A549 (cell line): ENCODE measurements around the gene MEOX1. TPM values are rescaled to one million over a fixed set of nuclear protein-coding genes. Genes with fewer than 3 reads are reported as not detected.

ENCODE experiments used
- ATAC-seq, 2 experiments: fragments of 200-7000 bp in 1 of 2; fragments of >200 bp in 1 of 2; cut with Nextera tagmentation in 1 of 2; cut with Tn5 transposase in 1 of 2; 3 replicates each; pipeline versions ENCODE4 v1.8.0 to v1.9.1; 2018 to 2020; ENCODE audit warnings: mild to moderate bottlenecking in 1 of 2, moderate library complexity in 1 of 2
- CTCF ChIA-PET: fragments of 300-600 bp; sonication (Branson Sonifier 250); formaldehyde crosslinking; extraction: SDS; loops from one replicate; lab custom pipeline; 2021; ENCODE audit warnings: antibody characterized with exemption, inconsistent platforms; lab: Yijun Ruan, JAX
- POLR2A ChIA-PET: fragments of 350-600 bp; formaldehyde crosslinking; extraction: SDS; loops from one replicate; lab custom pipeline; 2021; ENCODE audit warnings: antibody characterized with exemption, inconsistent platforms; lab: Yijun Ruan, JAX
- DNase-seq, 2 experiments: peaks; one replicate each; pipeline versions ENCODE4 v3.0.0 to v3.0.0-alpha.2; 2011 to 2016; ENCODE audit warnings: low read depth in 1 of 2, low spot score in 1 of 2
- FAIRE-seq: peaks from 2 replicates; lab custom pipeline; 2011; peaks lifted over from hg19 to GRCh38; lab: Jason Lieb, UNC
- H3K27ac ChIP-seq, 2 experiments: fragments of >200 bp; sonication (Bioruptor Twin); formaldehyde crosslinking; 3 replicates each; pipeline ENCODE4 v1.5.1; 2016 to 2017
- H3K4me1 ChIP-seq: fragments of >200 bp; sonication (Bioruptor Twin); formaldehyde crosslinking; 3 replicates; pipeline ENCODE4 v1.6.1; 2016
- H3K4me2 ChIP-seq: fragments of >200 bp; sonication (Bioruptor Twin); formaldehyde crosslinking; 3 replicates; pipeline ENCODE4 v1.6.1; 2016
- H3K4me3 ChIP-seq: fragments of >200 bp; sonication (Bioruptor Twin); formaldehyde crosslinking; 3 replicates; pipeline ENCODE4 v1.5.1; 2016
- H3K9me3 ChIP-seq: fragments of >200 bp; sonication (Bioruptor Twin); formaldehyde crosslinking; 3 replicates; pipeline ENCODE4 v1.6.1; 2016
- BHLHE40 ChIP-seq: IDR thresholded peaks from 2 replicates; pipeline ENCODE4 v1.6.1; 2012; ENCODE audit warnings: low read depth, low read length, inconsistent platforms
- CBX2 ChIP-seq: fragments of 200-600 bp; sonication (generic); IDR thresholded peaks from 2 replicates; pipeline ENCODE4 v1.6.1; 2016; ENCODE audit warnings: low read depth, mild to moderate bottlenecking, borderline replicate concordance
- ESRRA ChIP-seq: fragments of 150-350 bp; IDR thresholded peaks from 2 replicates; pipeline ENCODE4 v1.6.1; 2014; ENCODE audit warnings: mild to moderate bottlenecking, low read length, borderline replicate concordance
- HEYL ChIP-seq: fragments of 250-450 bp; sonication (Bioruptor Pico); IDR thresholded peaks from 2 replicates; pipeline ENCODE4 v1.8.0; 2021; ENCODE audit warnings: mild to moderate bottlenecking, moderate library complexity
- JUN ChIP-seq, 2 experiments: fragments of >200 bp; sonication (Bioruptor Twin); formaldehyde crosslinking; IDR thresholded peaks; 2 replicates in 1 of 2; 3 replicates in 1 of 2; pipeline ENCODE4 v1.6.1; 2016 to 2017
- JUNB ChIP-seq: fragments of >200 bp; sonication (Bioruptor Twin); formaldehyde crosslinking; IDR thresholded peaks from 2 replicates; pipeline ENCODE4 v1.6.1; 2016
- KDM5A ChIP-seq: fragments of 200-600 bp; sonication (generic); IDR thresholded peaks from 2 replicates; pipeline ENCODE4 v1.6.1; 2016; ENCODE audit warnings: antibody characterized with exemption, mild to moderate bottlenecking
- MYC ChIP-seq: IDR thresholded peaks from 2 replicates; pipeline ENCODE4 v1.6.1; 2012; ENCODE audit warnings: mild to moderate bottlenecking, inconsistent platforms, low read length, improper control_type of control experiment, borderline replicate concordance
- NR3C1 ChIP-seq: fragments of >200 bp; sonication (Bioruptor Twin); formaldehyde crosslinking; IDR thresholded peaks from 3 replicates; pipeline ENCODE4 v1.6.1; 2017
- PHF8 ChIP-seq: fragments of 200-600 bp; sonication (generic); IDR thresholded peaks from 2 replicates; pipeline ENCODE4 v1.6.1; 2016; ENCODE audit warnings: low read depth, mild to moderate bottlenecking, antibody characterized with exemption, moderate library complexity, borderline replicate concordance
- POLR2A ChIP-seq: IDR thresholded peaks from 2 replicates; pipeline ENCODE4 v1.6.1; 2012; ENCODE audit warnings: mild to moderate bottlenecking, low read length
- RAD21 ChIP-seq, 2 experiments: fragments of >200 bp in 1 of 2; sonication (Bioruptor Twin) in 1 of 2; formaldehyde crosslinking in 1 of 2; IDR thresholded peaks in 1 of 2; conservative IDR thresholded peaks in 1 of 2; 2 replicates in 1 of 2; 3 replicates in 1 of 2; pipeline ENCODE4 v1.6.1; 2012 to 2018; ENCODE audit warnings: inconsistent platforms in 1 of 2
- RARB ChIP-seq: fragments of 250-450 bp; sonication (Bioruptor Pico); IDR thresholded peaks from 2 replicates; pipeline ENCODE4 v1.8.0; 2021; ENCODE audit warnings: mild to moderate bottlenecking, moderate library complexity
- TFCP2L1 ChIP-seq: fragments of 250-450 bp; sonication (Bioruptor Pico); IDR thresholded peaks from 2 replicates; pipeline ENCODE4 v1.5.0; 2021; ENCODE audit warnings: mild to moderate bottlenecking
- ZNF302 ChIP-seq: fragments of 250-450 bp; sonication (Bioruptor Pico); IDR thresholded peaks from 2 replicates; pipeline ENCODE4 v1.9.0; 2021; ENCODE audit warnings: inconsistent platforms, mild to moderate bottlenecking, moderate library complexity
- WGBS: methylation state at CpG from one replicate; pipeline ENCODE4 v1.1.6; 2017; ENCODE audit errors: missing lambda C conversion rate; 5-methylcytosine and 5-hydroxymethylcytosine counted together
- polyA minus RNA-seq: library from RNA; depleted of rRNA, polyadenylated mRNA; stranded (reverse); fragments of >200 nt; gene quantifications from 2 replicates; pipeline ENCODE4 v1.2.3, GENCODE V29; 2011; rRNA and poly(A)+ RNA removed
- polyA plus RNA-seq, 4 experiments: library from polyadenylated mRNA; depleted of rRNA in 3 of 4; stranded (reverse); fragments of >200 nt; fragmentation: RNase III in 1 of 4; extraction: RNeasy Plus Mini Kit Qiagen cat#74134 plus additional on column Dnase treatment in 1 of 4; gene quantifications; 2 replicates in 3 of 4; 3 replicates in 1 of 4; pipeline ENCODE4 v1.2.3, GENCODE V29; 2011 to 2017
- TF ChIP-seq, protein P1 (sequence below): fragments of >200 bp; sonication (Bioruptor Twin); formaldehyde crosslinking; IDR thresholded peaks from 3 replicates; pipeline ENCODE4 v1.5.1; 2016
- TF ChIP-seq, protein P2 (sequence below): fragments of >200 bp; sonication (Bioruptor Twin); formaldehyde crosslinking; IDR thresholded peaks from 2 replicates; pipeline ENCODE4 v1.6.1; 2016
- TF ChIP-seq, protein P3 (sequence below): IDR thresholded peaks from 2 replicates; pipeline ENCODE4 v1.6.1; 2012; ENCODE audit warnings: low read depth, borderline replicate concordance
- TF ChIP-seq, protein P4 (sequence below): fragments of 250-450 bp; sonication (Bioruptor Pico); IDR thresholded peaks from 2 replicates; pipeline ENCODE4 v1.5.0; 2021; ENCODE audit warnings: mild to moderate bottlenecking, moderate library complexity, borderline replicate concordance
- TF ChIP-seq, protein P5 (sequence below): fragments of >200 bp; sonication (Bioruptor Twin); formaldehyde crosslinking; IDR thresholded peaks from 3 replicates; pipeline ENCODE4 v1.6.1; 2016

The MEOX1 gene
- polyA plus RNA-seq (2011; rRNA removed): not detected in 2 replicates
- polyA plus RNA-seq (2012; cell fraction: cytosol; rRNA removed): not detected in 2 replicates
- polyA plus RNA-seq (2012; cell fraction: nucleus; rRNA removed): not detected in 2 replicates
- not detected in 3 replicates for polyA plus RNA-seq (2017; fragmentation: RNase III; extraction: RNeasy Plus Mini Kit Qiagen cat#74134 plus additional on column Dnase treatment)
- 0.17 TPM in 1 of 2 replicates, not detected in the other for polyA minus RNA-seq

DNA sequence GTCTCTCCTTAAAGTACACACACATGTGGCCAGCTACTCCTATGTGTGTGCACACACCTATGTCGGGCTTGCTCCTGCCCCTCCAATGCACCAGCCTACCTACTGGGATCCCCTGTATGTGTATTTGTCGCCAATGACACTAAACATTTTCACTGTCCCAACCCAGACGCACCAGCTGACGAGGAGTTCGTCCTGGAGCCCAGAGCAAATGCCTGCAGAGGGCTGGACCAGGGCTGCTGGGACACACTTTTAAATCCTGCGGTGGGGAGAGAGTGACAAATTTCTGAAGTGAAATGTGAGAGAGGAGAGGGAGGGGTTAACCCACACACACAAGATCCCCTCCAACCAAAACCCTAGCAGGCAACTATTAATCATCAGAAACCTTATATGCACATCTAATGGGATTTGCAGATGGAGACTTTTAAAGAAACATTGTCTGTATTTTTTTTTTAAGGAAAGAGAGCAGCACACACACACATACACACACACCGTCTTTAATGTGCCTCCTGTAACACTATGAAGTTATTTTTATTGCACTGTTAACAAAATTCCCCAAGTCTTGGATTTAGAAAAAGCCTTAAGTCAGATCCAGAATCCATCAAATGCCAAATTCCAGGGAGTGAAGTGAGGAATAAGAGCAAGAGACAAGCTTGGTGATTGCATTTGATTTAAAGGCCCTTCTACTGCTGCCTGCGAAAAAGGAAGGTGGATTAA lies at the start of gene MEOX1:
MEOX1 (minus strand) TSS at position 224 of the 714 bp plus-strand sequence. CDS start 388 bp downstream, outside the sequence.
- no peak within 1 kb of the TSS for H3K4me3 ChIP-seq
- POLR2A ChIA-PET: no interaction called here
- no peak for TF ChIP-seq HEYL (CRISPR knock-in tag)
- TF ChIP-seq RARB (CRISPR knock-in tag): no peak
- no peak for TF ChIP-seq CBX2
- no peak for TF ChIP-seq PHF8
- TF ChIP-seq BHLHE40: no peak
- no peak for TF ChIP-seq ESRRA
- TF ChIP-seq TFCP2L1 (CRISPR knock-in tag): no peak
- TF ChIP-seq, protein P1, sequence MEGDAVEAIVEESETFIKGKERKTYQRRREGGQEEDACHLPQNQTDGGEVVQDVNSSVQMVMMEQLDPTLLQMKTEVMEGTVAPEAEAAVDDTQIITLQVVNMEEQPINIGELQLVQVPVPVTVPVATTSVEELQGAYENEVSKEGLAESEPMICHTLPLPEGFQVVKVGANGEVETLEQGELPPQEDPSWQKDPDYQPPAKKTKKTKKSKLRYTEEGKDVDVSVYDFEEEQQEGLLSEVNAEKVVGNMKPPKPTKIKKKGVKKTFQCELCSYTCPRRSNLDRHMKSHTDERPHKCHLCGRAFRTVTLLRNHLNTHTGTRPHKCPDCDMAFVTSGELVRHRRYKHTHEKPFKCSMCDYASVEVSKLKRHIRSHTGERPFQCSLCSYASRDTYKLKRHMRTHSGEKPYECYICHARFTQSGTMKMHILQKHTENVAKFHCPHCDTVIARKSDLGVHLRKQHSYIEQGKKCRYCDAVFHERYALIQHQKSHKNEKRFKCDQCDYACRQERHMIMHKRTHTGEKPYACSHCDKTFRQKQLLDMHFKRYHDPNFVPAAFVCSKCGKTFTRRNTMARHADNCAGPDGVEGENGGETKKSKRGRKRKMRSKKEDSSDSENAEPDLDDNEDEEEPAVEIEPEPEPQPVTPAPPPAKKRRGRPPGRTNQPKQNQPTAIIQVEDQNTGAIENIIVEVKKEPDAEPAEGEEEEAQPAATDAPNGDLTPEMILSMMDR: no peak
- no peak for TF ChIP-seq JUNB
- TF ChIP-seq JUN (IDR thresholded peaks at IDR 0.05): no peak
- TF ChIP-seq KDM5A: no peak
- TF ChIP-seq POLR2A: no peak
- TF ChIP-seq, protein P2, sequence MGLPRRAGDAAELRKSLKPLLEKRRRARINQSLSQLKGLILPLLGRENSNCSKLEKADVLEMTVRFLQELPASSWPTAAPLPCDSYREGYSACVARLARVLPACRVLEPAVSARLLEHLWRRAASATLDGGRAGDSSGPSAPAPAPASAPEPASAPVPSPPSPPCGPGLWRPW: no peak
- TF ChIP-seq, protein P3, sequence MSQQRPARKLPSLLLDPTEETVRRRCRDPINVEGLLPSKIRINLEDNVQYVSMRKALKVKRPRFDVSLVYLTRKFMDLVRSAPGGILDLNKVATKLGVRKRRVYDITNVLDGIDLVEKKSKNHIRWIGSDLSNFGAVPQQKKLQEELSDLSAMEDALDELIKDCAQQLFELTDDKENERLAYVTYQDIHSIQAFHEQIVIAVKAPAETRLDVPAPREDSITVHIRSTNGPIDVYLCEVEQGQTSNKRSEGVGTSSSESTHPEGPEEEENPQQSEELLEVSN: no peak
- TF ChIP-seq, protein P4, sequence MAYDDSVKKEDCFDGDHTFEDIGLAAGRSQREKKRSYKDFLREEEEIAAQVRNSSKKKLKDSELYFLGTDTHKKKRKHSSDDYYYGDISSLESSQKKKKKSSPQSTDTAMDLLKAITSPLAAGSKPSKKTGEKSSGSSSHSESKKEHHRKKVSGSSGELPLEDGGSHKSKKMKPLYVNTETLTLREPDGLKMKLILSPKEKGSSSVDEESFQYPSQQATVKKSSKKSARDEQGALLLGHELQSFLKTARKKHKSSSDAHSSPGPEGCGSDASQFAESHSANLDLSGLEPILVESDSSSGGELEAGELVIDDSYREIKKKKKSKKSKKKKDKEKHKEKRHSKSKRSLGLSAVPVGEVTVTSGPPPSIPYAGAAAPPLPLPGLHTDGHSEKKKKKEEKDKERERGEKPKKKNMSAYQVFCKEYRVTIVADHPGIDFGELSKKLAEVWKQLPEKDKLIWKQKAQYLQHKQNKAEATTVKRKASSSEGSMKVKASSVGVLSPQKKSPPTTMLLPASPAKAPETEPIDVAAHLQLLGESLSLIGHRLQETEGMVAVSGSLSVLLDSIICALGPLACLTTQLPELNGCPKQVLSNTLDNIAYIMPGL (CRISPR knock-in tag): no peak
- H3K27ac ChIP-seq: no peak within 1 kb of the TSS
- 65% methylated on average over 8 of the region's 8 CpGs for WGBS
- CTCF ChIA-PET: interaction anchor here (0.8 kb wide), 1 partner anchor 105 kb away, joined by 3 read pairs; no protein-coding TSS in a partner anchor
- FAIRE-seq: no peak
- no peak for DNase-seq
- H3K4me1 ChIP-seq: no peaks in the 10 kb centered on the region
- no peaks in the 10 kb centered on the region for H3K9me3 ChIP-seq
- peak; percentile 9 to 45; a peak in 2 of 6 replicates for ATAC-seq
- H3K4me2 ChIP-seq: no peak within 1 kb of the TSS

DNA sequence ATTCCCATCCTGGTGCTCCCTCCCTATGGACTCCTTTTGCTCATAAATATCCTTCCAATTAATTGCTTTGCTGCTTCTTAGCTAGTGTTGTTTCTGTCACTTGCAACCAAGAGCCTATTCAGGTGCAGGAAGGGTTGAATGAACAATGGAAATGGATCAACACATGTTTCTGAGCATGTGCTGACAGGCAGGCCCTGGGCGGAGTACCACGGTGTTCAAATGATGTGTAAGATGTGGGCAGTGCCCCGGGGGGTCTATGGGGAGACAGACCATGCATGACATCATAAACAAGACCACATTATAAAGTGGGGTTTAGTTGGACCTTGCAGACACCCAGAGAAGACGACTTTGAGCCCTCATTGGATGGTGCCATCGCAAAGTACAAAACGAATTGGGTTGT lies 48.4 kb upstream of the MEOX1 start:
- DNase-seq: no peak
- TF ChIP-seq, protein P5, sequence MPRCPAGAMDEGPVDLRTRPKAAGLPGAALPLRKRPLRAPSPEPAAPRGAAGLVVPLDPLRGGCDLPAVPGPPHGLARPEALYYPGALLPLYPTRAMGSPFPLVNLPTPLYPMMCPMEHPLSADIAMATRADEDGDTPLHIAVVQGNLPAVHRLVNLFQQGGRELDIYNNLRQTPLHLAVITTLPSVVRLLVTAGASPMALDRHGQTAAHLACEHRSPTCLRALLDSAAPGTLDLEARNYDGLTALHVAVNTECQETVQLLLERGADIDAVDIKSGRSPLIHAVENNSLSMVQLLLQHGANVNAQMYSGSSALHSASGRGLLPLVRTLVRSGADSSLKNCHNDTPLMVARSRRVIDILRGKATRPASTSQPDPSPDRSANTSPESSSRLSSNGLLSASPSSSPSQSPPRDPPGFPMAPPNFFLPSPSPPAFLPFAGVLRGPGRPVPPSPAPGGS: no peak
- TF ChIP-seq RARB (CRISPR knock-in tag) (no peak), PHF8 (no peak), ZNF302 (CRISPR knock-in tag) (no peak), MYC (no peak), RAD21 (conservative IDR thresholded peaks at IDR 0.05 in 1 of 2, IDR thresholded peaks at IDR 0.05 in 1 of 2) (no peak), NR3C1 (no peak)
- Histone ChIP-seq H3K4me1 (peaks cover 10% of the 10 kb centered on the region), H3K4me2 (no peak overlapping the region), H3K9me3 (no peaks in the 10 kb centered on the region), H3K27ac (no peak overlapping the region), H3K4me3 (no peak overlapping the region)
- CTCF ChIA-PET: interaction anchor here (3.8 kb wide), 1 partner anchor 133 kb away, joined by 15 read pairs; no protein-coding TSS in a partner anchor
- FAIRE-seq: peak; percentile 68
- ATAC-seq: no peak
- 68% methylated on average over 6 of the region's 6 CpGs for WGBS
- POLR2A ChIA-PET: no interaction called here
